SK-N-SH treated with all-trans-retinoic acid at 6 μM for 48 hours (cell line): ENCODE results near the gene NPPB.
A peak's percentile ranks its signal among the peaks of the same experiment; 100 is the strongest.
"Not testable (repeated sequence)": the region's sequence is repeated elsewhere in the genome, so short reads cannot be mapped to it uniquely, and the experiment has no call there.

ENCODE experiments used
- ATAC-seq: fragments of 200-7000 bp; cut with Tn5 transposase; 3 replicates; pipeline ENCODE4 v1.9.1; 2020; ENCODE audit warnings: mild to moderate bottlenecking, moderate library complexity
- ARNTL ChIP-seq: fragments of 450-650 bp; formaldehyde crosslinking; IDR thresholded peaks from 2 replicates; pipeline ENCODE4 v1.5.0; 2020; ENCODE audit warnings: low read depth, mild to moderate bottlenecking, moderate library complexity, borderline replicate concordance
- CSDC2 ChIP-seq: fragments of 250-450 bp; sonication (Bioruptor Pico); IDR thresholded peaks from 2 replicates; pipeline ENCODE4 v1.5.0; 2020; ENCODE audit warnings: mild to moderate bottlenecking, moderate library complexity
- CSRNP3 ChIP-seq: fragments of 250-450 bp; sonication (Bioruptor Pico); IDR thresholded peaks from 2 replicates; pipeline ENCODE4 v1.5.1; 2021; ENCODE audit warnings: mild to moderate bottlenecking, moderate library complexity
- ESRRG ChIP-seq: fragments of 250-450 bp; sonication (Bioruptor Pico); IDR thresholded peaks from 2 replicates; pipeline ENCODE4 v1.6.1; 2021; ENCODE audit warnings: mild to moderate bottlenecking
- GLIS3 ChIP-seq: fragments of 250-450 bp; sonication (Bioruptor Pico); IDR thresholded peaks from 2 replicates; pipeline ENCODE4 v1.5.0; 2020; ENCODE audit warnings: mild to moderate bottlenecking, moderate library complexity
- ISL1 ChIP-seq: fragments of 250-450 bp; sonication (Bioruptor Pico); IDR thresholded peaks from 2 replicates; pipeline ENCODE4 v2.1.2; 2022; ENCODE audit warnings: mild to moderate bottlenecking, moderate library complexity
- OSR1 ChIP-seq: fragments of 250-450 bp; sonication (Bioruptor Pico); IDR thresholded peaks from 2 replicates; pipeline ENCODE4 v1.8.0; 2022; ENCODE audit warnings: moderate library complexity, mild to moderate bottlenecking, inconsistent platforms
- PPARA ChIP-seq: fragments of 250-450 bp; sonication (Bioruptor Pico); IDR thresholded peaks from 2 replicates; pipeline ENCODE4 v1.5.0; 2020; ENCODE audit warnings: mild to moderate bottlenecking, borderline replicate concordance
- RARB ChIP-seq: fragments of 250-450 bp; sonication (Bioruptor Pico); IDR thresholded peaks from 2 replicates; pipeline ENCODE4 v1.8.0; 2021; ENCODE audit warnings: mild to moderate bottlenecking, moderate library complexity
- SNAI2 ChIP-seq: fragments of 250-450 bp; sonication (Bioruptor Pico); IDR thresholded peaks from 2 replicates; pipeline ENCODE4 v1.5.0; 2020; ENCODE audit warnings: mild to moderate bottlenecking, moderate library complexity
- TCF4 ChIP-seq: fragments of 250-450 bp; sonication (Bioruptor Pico); IDR thresholded peaks from 2 replicates; pipeline ENCODE4 v1.8.0; 2021; ENCODE audit warnings: mild to moderate bottlenecking, moderate library complexity, borderline replicate concordance
- TOX ChIP-seq: fragments of 250-450 bp; sonication (Bioruptor Pico); IDR thresholded peaks from 2 replicates; pipeline ENCODE4 v1.8.0; 2021; ENCODE audit warnings: mild to moderate bottlenecking, moderate library complexity, borderline replicate concordance
- ZC3H10 ChIP-seq: fragments of 250-450 bp; sonication (Bioruptor Pico); IDR thresholded peaks from 2 replicates; pipeline ENCODE4 v1.5.1; 2021; ENCODE audit warnings: mild to moderate bottlenecking, moderate library complexity
- ZFP3 ChIP-seq: fragments of 250-450 bp; sonication (Bioruptor Pico); IDR thresholded peaks from 2 replicates; pipeline ENCODE4 v1.5.0; 2020; ENCODE audit warnings: mild to moderate bottlenecking, moderate library complexity
- ZFP30 ChIP-seq: fragments of 450-650 bp; formaldehyde crosslinking; IDR thresholded peaks from 2 replicates; pipeline ENCODE4 v1.5.0; 2022; ENCODE audit warnings: mild to moderate bottlenecking, moderate library complexity
- ZNF565 ChIP-seq: fragments of 450-650 bp; formaldehyde crosslinking; conservative IDR thresholded peaks from 2 replicates; pipeline ENCODE4 v1.5.0; 2020; ENCODE audit warnings: low read depth, mild to moderate bottlenecking, moderate library complexity
- ZNF8 ChIP-seq: fragments of 450-650 bp; formaldehyde crosslinking; IDR thresholded peaks from 2 replicates; pipeline ENCODE4 v1.5.0; 2020; ENCODE audit warnings: mild to moderate bottlenecking, moderate library complexity
- TF ChIP-seq, protein P1 (sequence below): fragments of 250-450 bp; sonication (Bioruptor Pico); IDR thresholded peaks from 2 replicates; pipeline ENCODE4 v1.8.0; 2021; ENCODE audit warnings: low read depth, mild to moderate bottlenecking, moderate library complexity, borderline replicate concordance
- TF ChIP-seq, protein P2 (sequence below): fragments of 250-450 bp; sonication (Bioruptor Pico); IDR thresholded peaks from 2 replicates; pipeline ENCODE4 v1.5.1; 2020; ENCODE audit warnings: low read depth, mild to moderate bottlenecking, moderate library complexity
- TF ChIP-seq, protein P3 (sequence below): fragments of 250-450 bp; sonication (Bioruptor Pico); IDR thresholded peaks from 2 replicates; pipeline ENCODE4 v1.8.0; 2020; ENCODE audit warnings: mild to moderate bottlenecking, moderate library complexity, borderline replicate concordance

Gene NPPB

GRCh38 chr1:11907275-11908094 is 48.7 kb upstream of the NPPB start:
- TF ChIP-seq, protein P1, sequence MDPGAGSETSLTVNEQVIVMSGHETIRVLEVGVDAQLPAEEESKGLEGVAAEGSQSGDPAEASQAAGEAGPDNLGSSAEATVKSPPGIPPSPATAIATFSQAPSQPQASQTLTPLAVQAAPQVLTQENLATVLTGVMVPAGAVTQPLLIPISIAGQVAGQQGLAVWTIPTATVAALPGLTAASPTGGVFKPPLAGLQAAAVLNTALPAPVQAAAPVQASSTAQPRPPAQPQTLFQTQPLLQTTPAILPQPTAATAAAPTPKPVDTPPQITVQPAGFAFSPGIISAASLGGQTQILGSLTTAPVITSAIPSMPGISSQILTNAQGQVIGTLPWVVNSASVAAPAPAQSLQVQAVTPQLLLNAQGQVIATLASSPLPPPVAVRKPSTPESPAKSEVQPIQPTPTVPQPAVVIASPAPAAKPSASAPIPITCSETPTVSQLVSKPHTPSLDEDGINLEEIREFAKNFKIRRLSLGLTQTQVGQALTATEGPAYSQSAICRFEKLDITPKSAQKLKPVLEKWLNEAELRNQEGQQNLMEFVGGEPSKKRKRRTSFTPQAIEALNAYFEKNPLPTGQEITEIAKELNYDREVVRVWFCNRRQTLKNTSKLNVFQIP (CRISPR knock-in tag) = no peak
- TF ChIP-seq ZC3H10 (CRISPR knock-in tag) (no peak), ZNF565 (CRISPR knock-in tag) (no peak), PPARA (CRISPR knock-in tag) (no peak), CSDC2 (CRISPR knock-in tag) (no peak), SNAI2 (no peak), ISL1 (no peak), TOX (no peak), ZNF8 (no peak), ZFP30 (CRISPR knock-in tag) (no peak)
- TF ChIP-seq, protein P2, sequence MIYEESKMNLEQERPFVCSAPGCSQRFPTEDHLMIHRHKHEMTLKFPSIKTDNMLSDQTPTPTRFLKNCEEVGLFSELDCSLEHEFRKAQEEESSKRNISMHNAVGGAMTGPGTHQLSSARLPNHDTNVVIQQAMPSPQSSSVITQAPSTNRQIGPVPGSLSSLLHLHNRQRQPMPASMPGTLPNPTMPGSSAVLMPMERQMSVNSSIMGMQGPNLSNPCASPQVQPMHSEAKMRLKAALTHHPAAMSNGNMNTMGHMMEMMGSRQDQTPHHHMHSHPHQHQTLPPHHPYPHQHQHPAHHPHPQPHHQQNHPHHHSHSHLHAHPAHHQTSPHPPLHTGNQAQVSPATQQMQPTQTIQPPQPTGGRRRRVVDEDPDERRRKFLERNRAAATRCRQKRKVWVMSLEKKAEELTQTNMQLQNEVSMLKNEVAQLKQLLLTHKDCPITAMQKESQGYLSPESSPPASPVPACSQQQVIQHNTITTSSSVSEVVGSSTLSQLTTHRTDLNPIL = no peak

DNA sequence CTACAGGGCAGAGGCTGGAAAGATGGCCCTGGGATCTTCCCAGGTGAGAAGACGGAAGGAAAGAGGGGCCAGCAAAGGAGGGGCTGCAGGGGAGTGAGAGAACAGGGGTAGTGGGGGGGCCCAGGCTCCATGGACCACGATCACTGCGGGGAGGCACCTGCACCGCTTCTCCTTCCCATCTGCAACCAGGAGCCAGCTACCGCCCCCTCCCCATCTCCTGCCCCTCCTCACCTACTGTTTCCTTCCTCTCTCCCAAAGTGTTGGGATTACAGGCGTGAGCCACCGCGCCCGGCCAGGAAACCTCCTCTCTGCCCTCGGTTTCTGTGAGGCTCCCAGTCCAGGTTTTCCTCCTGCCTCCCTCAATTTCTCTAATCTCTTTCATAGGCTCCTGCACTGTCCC is 48.1 kb upstream of the NPPB start:
- TF ChIP-seq ZFP3 = no peak
- TF ChIP-seq, protein P2 = no peak
- no peak for TF ChIP-seq PPARA (CRISPR knock-in tag)
- no peak for TF ChIP-seq ESRRG
- no peak for TF ChIP-seq ZNF565 (CRISPR knock-in tag)
- TF ChIP-seq, protein P1 (CRISPR knock-in tag) = no peak
- TF ChIP-seq, protein P3, sequence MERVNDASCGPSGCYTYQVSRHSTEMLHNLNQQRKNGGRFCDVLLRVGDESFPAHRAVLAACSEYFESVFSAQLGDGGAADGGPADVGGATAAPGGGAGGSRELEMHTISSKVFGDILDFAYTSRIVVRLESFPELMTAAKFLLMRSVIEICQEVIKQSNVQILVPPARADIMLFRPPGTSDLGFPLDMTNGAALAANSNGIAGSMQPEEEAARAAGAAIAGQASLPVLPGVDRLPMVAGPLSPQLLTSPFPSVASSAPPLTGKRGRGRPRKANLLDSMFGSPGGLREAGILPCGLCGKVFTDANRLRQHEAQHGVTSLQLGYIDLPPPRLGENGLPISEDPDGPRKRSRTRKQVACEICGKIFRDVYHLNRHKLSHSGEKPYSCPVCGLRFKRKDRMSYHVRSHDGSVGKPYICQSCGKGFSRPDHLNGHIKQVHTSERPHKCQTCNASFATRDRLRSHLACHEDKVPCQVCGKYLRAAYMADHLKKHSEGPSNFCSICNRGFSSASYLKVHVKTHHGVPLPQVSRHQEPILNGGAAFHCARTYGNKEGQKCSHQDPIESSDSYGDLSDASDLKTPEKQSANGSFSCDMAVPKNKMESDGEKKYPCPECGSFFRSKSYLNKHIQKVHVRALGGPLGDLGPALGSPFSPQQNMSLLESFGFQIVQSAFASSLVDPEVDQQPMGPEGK (CRISPR knock-in tag) = no peak
- no peak for TF ChIP-seq ARNTL (CRISPR knock-in tag)
- TF ChIP-seq ZC3H10 (CRISPR knock-in tag) = no peak
- TF ChIP-seq TCF4 (CRISPR knock-in tag) = no peak
- TF ChIP-seq ISL1 = no peak
- no peak for TF ChIP-seq RARB (CRISPR knock-in tag)
- TF ChIP-seq ZFP30 (CRISPR knock-in tag) = no peak
- no peak for TF ChIP-seq SNAI2
- TF ChIP-seq GLIS3 (CRISPR knock-in tag) = no peak
- no peak for ATAC-seq

More at GRCh38 chr1:11907275-11908094, 48.7 kb upstream of the NPPB start:
- peak; percentile 65 for ATAC-seq

DNA sequence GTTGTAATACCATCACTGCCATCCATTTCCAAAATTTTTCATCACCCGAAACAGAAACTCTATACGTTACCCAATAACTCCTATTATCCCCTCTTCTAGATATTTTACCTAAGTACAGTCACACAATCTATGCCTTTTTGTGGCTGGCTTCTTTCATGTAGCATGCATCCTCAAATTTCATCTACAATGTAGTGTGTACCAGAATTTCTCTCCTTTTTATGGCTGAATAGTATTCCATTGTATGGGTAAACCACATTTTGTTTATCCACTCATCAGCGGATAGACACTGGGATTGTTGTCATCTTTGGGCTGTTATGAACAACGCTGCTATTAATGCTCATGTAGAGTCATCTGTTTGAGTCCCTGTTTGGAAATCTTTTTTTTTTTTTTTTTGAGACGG is 46.2 kb upstream of the NPPB start:
- no peak for ATAC-seq
- TF ChIP-seq ZFP30 (CRISPR knock-in tag) = no peak
- no peak for TF ChIP-seq CSRNP3 (CRISPR knock-in tag)
- TF ChIP-seq OSR1 (CRISPR knock-in tag) = no peak
- TF ChIP-seq, protein P2 = no peak
- no peak for TF ChIP-seq TOX
- no peak for TF ChIP-seq ESRRG
- no peak for TF ChIP-seq ISL1

DNA sequence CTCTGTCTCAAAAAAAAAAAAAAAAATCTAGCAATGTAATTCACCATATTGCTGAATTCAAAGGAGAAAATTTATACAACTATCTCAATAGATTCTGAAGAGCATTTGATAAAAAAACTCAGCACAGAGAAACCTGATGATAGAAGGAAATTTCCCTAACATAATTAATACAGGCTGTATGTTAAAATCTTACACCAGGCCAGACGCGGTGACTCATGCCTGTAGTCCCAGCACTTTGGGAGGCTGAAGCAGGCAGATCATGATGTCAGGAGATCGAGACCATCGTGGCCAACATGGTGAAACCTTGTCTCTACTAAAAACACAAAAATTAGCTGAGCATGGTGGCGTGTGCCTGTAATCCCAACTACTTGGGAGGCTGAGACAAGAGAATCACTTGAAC is 45.4 kb upstream of the NPPB start:
- ATAC-seq = not testable (repeated sequence)
